HG03378 (cell line): ENCODE measurements around the gene SPEM2.

Experiments
- ATAC-seq: cut with Tn5 transposase; IDR thresholded peaks from one replicate; pipeline ENCODE4 v1.9.1; 2021; ENCODE audit warnings: mild to moderate bottlenecking, moderate library complexity; ENCODE audit not compliant: unreplicated experiment

SPEM2 gene

GRCh38 chr17:7425316-7425715, at the start of gene SPEM2:
SPEM2 (plus strand) TSS chr17:7425616; CDS start chr17:7425689, 73 bp downstream.
- ATAC-seq = no peak

- ATAC-seq = no peak
Measured at GRCh38 chr17:7379134-7379533, 46.3 kb upstream of the SPEM2 start.

DNA sequence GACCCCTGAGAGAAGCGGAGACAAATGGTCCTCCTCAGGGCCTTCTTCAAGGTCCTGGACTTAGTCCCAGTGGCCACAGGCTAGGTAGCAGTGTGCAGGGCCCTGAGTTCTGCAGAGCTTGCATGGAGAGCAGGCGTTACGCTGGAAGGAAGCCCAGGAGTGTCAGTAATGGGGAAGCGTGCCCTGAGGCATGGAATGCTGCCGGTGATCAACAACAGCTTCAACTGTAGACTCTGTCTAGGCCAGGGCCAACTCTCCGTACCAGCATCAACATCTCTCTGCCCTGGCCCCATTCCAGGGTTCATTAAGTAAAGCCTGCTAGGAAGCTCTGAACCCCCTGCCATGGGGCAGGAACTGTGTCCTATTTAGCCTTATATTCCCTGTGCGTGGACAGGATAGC, 45.1 kb upstream of the SPEM2 start:
- ATAC-seq = no peak

GRCh38 chr17:7380855-7381683, 44.3 kb upstream of the SPEM2 start, which contains the start of gene TNK1:
TNK1 (plus strand) TSS chr17:7381089; CDS start chr17:7382927, 1,838 bp downstream.
- no peak for ATAC-seq

DNA sequence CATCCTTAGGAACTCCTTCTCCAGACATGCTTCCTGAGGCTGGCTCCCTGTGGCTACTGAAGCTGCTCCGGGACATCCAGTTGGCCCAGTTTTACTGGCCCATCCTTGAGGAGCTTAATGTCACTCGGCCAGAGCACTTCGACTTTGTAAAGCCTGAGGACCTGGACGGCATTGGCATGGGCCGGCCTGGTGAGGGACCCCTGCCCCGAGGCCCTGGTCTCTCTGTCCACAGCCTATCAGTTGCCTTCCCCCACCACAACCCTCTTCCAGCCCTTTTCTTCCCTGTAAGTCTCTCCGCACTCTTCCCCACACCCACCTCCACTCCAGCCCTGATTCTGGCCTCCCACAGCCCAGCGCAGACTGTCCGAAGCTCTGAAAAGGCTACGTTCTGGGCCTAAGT, 42.5 kb upstream of the SPEM2 start:
- no peak for ATAC-seq

DNA sequence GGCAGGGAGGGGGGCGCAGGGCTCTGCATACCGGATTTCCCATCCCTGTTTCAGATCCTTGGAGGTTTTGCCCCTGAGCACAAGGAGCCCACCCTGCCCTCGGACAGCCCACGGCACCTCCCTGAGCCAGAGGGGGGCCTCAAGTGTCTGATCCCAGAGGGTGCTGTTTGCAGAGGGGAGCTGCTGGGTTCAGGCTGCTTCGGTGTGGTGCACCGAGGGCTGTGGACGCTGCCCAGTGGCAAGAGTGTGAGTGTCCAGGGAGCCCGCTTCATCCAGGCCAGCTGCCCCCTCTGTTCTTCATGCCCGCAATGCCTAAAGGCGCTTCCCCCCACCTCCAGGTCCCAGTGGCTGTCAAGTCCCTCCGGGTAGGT, 42.1 kb upstream of the SPEM2 start:
- ATAC-seq = no peak

GRCh38 chr17:7383742-7384488, 41.5 kb upstream of the SPEM2 start:
- no peak for ATAC-seq

DNA sequence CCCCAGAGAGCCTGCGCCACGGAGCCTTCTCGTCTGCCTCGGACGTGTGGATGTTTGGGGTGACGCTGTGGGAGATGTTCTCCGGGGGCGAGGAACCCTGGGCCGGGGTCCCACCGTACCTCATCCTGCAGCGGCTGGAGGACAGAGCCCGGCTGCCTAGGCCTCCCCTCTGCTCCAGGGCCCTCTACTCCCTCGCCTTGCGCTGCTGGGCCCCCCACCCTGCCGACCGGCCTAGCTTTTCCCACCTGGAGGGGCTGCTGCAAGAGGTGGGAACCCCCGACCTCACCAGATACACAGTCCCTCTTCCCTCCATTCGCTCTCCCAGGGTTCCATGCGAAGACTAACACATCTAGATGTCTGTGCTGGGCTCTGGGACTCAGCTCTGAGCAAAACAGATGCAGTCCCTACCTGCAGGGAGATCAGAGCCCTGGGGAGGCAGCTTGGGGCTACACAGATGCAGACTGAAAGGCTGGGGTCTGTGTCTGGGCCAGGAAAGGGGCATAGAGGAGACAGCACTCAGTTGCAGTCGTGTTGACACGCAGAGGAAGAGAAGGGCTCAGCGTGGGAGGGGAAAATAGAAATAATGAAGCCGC, 40.8 kb upstream of the SPEM2 start:
- no peak for ATAC-seq

DNA sequence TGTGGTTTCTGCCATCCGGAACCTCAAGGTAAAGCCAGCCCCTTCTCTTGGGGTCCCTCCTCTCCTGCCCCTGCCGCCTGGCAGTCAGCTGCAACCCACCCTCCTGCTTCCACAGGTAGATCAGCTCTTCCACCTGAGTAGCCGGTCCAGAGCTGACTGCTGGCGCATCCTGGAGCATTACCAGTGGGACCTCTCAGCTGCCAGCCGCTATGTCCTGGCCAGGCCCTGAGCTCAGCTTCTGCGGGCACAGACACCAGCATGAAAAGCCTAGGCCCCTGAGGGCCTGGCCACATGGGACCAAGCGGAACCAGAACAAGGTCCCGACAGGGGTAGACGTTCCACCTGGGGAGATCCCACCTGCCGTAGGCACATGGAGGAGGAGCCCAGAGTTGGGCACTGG, 36.6 kb upstream of the SPEM2 start:
- ATAC-seq = no peak

DNA sequence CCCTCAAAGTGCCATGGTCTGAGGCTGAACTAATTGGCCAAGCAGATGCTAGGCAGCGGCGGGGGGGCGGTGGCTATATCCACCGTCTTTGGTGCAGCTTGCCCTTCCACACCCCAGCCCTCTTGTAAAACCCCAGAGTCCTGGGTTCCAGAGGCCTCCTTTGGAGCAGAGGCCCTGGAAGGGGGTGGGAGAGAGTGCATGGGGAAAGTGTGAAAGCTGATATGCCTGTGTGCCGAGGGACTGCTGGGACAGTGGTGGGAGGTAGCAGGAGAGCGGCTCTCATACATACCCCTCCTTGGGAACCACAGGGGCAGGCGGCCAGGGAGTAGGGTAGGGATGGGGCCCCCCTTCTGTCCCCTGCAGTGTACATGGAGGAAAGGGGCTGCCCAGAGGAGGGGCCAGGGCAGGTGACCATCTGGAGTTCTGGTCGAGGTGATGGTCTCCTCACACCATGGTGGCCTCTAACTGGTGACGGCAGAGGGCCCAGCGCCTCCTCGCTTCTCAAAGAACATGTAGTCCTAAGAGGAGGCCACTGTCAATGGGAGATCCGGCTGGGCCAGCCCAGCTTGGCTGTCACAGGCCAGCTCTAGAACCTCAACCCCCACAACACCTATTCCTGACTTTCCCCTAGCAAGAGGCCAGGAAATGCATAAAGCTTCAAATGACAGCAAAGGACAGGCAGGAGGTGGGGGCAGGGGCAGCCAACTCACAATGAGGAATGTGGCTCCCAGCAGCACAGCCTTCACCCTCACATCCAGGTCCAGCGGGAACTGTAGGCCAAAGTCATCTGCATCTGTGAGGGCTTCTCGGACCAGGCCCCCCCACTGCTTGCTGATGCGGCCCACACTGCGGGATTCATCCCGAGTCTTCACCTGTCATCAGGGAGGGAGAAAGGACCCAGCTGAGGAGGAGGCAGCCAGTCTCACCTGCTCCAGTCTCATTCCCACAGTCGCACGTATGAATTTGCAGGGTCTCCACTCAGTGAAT, 35.2 kb upstream of the SPEM2 start:
- no peak for ATAC-seq

GRCh38 chr17:7391307-7391706, 34.1 kb upstream of the SPEM2 start:
- no peak for ATAC-seq

- no peak for ATAC-seq
Measured at GRCh38 chr17:7392696-7393612, 32.5 kb upstream of the SPEM2 start.

GRCh38 chr17:7393613-7394451, 31.6 kb upstream of the SPEM2 start:
- peak; percentile 21 for ATAC-seq

DNA sequence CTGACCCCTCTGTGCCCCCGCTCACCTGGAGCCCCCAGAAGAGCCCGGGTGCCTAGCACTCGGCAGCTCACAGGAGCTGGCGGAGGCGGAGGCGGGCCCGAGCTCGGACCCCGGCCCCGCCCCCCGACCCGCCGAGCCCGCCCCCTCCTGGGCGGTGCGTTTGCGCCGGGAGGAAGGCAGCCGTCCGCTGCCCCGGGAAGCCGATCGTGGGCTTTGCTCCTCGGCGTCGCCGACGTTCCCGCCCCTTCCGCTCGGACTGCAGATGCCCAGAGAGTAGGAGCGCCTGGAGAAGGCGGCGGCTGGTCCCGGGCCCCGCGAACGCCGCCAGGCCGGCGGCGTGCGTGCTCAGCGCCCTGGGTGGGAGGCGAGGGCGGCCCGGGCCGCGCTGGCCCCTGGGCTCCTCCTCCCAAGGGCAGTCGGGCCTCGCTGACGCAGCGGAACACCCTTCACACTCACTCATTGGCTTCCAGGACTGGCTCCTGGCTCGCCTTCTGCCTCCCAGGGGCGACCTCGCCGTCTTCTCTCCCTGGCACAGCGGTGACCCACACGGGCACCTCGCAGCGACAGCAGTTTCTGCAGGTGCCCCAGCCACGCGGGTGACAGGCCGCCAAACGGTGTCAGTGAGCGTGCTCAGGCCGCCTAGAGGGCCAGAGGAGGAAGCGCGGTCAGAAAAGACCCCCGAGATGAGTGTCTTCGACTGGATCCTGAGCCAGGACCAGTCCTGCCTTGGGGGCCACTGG, 30.8 kb upstream of the SPEM2 start, which contains the start of gene PLSCR3:
PLSCR3 (minus strand) TSS at position 74 of the 740 bp plus-strand sequence. CDS start 415 bp downstream, outside the sequence.
- peak; percentile 52 for ATAC-seq

DNA sequence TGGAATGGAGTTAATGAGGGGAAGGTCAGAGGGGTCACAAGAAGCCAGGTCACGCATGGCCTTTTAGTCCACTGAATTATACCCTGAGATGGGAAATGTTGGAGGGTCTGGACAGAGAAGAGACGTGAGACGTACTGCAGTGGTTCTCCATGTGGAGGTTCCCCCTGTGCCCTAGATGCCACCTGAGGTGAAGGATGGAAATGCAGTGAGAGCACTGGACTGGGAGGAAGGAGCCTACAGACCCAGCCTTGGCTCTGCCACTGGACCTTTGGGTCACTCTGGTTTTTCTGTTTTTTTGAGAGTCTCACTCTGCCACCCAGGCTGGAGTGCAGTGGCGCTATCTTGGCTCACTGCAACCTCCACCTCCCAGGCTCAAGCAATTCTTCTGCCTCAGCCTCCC, 29.3 kb upstream of the SPEM2 start:
- ATAC-seq = no peak

GRCh38 chr17:7398612-7399011, 26.8 kb upstream of the SPEM2 start:
- no peak for ATAC-seq

DNA sequence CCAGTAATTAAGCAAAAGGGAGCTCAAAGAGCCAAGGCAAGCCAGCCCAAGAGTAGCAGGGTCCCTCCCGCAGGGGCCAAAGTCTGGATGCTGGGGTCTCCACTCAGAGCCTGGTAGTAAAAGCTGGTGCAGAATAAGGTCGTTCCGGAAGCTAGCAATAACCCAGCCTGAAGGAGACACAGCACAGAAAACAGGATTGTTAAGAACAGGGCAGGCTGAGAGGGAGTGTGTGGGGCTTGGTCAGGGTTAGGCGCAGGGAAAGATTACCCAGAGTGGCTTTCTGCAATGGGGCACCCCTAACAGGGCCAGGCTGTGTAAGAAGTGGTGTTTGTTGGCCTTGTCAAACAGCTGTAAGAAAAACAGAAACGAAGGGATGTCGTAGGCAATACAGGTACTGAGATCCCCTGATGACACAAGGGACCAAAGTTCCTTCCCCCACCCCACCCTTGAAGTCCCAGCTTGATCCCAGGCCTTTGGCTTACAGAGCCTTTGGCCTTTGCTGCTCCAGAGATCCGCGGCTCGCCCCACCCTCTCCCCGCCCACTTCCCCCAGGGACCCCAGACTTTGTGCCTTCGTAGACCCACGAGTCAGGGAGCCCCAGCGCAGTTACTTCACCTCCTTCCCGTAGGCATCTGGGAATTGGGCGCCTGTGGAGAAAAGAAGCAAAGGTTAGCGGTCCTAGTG, 22.2 kb upstream of the SPEM2 start:
- no peak for ATAC-seq

GRCh38 chr17:7403727-7403976, 21.8 kb upstream of the SPEM2 start:
- no peak for ATAC-seq
